Upper lobe of left lung (tissue), 4 donors: ENCODE results near the gene APOE.

Experiments
- POLR2AphosphoS5 ChIP-seq, 2 donors: sonication (generic); formaldehyde crosslinking; IDR thresholded peaks; one replicate each; pipeline ENCODE4 v1.5.1; 2017; ENCODE audit warnings: antibody characterized with exemption in 2 of 2
- TF ChIP-seq, protein P1 (sequence below), 6 experiments: fragments of 450-650 bp in 4 of 6; fragments of 200-600 bp in 2 of 6; sonication (generic) in 2 of 6; IDR thresholded peaks; one replicate each; pipeline ENCODE4 v1.5.1; 2016 to 2019; ENCODE audit warnings: antibody characterized with exemption in 6 of 6

DNA sequence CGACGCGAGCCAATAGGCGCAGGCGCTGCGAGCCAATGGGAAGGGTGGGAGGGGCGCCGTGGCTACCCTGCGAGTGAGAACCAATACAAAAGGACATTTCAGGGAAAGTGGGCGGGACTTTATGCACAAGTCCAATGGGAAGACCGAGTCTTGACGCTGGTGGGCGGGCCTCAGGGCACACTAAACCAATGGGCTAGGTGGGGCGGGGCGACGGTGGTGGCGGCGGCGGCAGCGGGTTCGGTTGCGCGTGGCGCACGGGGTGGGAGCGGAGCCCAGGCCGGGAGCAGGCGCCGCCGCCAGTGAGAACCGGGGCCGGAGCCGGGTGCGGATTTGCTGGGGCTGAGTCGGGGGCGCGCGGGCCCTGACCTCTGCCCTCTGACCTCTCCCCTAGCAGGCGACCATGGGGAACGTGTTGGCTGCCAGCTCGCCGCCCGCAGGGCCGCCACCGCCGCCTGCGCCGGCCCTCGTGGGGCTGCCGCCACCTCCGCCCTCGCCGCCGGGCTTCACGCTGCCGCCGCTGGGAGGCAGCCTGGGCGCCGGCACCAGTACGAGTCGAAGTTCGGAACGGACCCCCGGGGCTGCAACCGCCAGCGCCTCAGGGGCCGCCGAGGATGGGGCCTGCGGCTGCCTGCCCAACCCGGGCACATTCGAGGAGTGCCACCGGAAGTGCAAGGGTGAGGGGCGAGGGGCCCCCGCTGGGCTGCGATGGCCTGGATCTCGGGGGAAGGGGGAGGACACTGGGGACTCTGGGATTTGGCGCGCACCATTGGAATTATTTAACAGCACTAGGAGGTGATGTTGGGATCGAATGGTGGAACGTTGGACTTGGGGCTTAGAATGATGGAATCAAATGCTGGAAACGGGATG is 14.3 kb upstream of the APOE start, which contains the start of gene TOMM40:
- TF ChIP-seq, protein P1, sequence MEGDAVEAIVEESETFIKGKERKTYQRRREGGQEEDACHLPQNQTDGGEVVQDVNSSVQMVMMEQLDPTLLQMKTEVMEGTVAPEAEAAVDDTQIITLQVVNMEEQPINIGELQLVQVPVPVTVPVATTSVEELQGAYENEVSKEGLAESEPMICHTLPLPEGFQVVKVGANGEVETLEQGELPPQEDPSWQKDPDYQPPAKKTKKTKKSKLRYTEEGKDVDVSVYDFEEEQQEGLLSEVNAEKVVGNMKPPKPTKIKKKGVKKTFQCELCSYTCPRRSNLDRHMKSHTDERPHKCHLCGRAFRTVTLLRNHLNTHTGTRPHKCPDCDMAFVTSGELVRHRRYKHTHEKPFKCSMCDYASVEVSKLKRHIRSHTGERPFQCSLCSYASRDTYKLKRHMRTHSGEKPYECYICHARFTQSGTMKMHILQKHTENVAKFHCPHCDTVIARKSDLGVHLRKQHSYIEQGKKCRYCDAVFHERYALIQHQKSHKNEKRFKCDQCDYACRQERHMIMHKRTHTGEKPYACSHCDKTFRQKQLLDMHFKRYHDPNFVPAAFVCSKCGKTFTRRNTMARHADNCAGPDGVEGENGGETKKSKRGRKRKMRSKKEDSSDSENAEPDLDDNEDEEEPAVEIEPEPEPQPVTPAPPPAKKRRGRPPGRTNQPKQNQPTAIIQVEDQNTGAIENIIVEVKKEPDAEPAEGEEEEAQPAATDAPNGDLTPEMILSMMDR (IDR thresholded peaks at IDR 0.05), result peak in 3 of 6 experiments; percentile 14 to 63 (median 35)
- peak; percentile 5 to 8 for TF ChIP-seq POLR2AphosphoS5 (IDR thresholded peaks at IDR 0.05)
